Left ventricle myocardium inferior (tissue), 1 donor: ENCODE data around the gene UQCC2. TPM values are rescaled to one million over a fixed set of nuclear protein-coding genes. Genes with fewer than 3 reads are reported as not detected.

Experiments used
- DNase-seq: peaks from one replicate; pipeline ENCODE4 v3.0.0-alpha.2; 2020
- H3K27ac ChIP-seq: fragments of 200-600 bp; replicated peaks from 2 replicates; pipeline ENCODE4 v1.8.0; 2021
- H3K27me3 ChIP-seq: fragments of 200-600 bp; 2 replicates; pipeline ENCODE4 v1.8.0; 2021; ENCODE audit warnings: low read depth
- H3K36me3 ChIP-seq: fragments of 200-600 bp; 2 replicates; pipeline ENCODE4 v1.8.0; 2021
- H3K4me1 ChIP-seq: fragments of 200-600 bp; 2 replicates; pipeline ENCODE4 v1.8.0; 2021
- H3K4me3 ChIP-seq: fragments of 200-600 bp; 2 replicates; pipeline ENCODE4 v1.8.0; 2021; ENCODE audit warnings: mild to moderate bottlenecking, moderate library complexity
- H3K9me3 ChIP-seq: fragments of 200-600 bp; replicated peaks from 2 replicates; pipeline ENCODE4 v1.8.0; 2021
- intact Hi-C: fragments of 100-400 bp; cut with micrococcal nuclease; formaldehyde crosslinking; loops from one replicate; pipeline ENCODE4 v1.11.0; 2022
- total RNA-seq: library from RNA; stranded (reverse); fragmentation: NEBNext Ultra II Directional; extraction: Animal tissue kit (Norgen Biotek cat#: 25700); gene quantifications from one replicate; pipeline ENCODE4 v1.2.1, GENCODE V29; 2021
- TF ChIP-seq, protein P1 (sequence below): fragments of 200-600 bp; IDR thresholded peaks from 2 replicates; pipeline ENCODE4 v1.8.0; 2021; ENCODE audit warnings: antibody characterized with exemption, mild to moderate bottlenecking, borderline replicate concordance
- donor health status: DM: no; HTN: yes; CAD: no; lungs with severe emphysema.

The UQCC2 gene
- total RNA-seq, 1 donor from 2014 or later = 199 TPM

DNA sequence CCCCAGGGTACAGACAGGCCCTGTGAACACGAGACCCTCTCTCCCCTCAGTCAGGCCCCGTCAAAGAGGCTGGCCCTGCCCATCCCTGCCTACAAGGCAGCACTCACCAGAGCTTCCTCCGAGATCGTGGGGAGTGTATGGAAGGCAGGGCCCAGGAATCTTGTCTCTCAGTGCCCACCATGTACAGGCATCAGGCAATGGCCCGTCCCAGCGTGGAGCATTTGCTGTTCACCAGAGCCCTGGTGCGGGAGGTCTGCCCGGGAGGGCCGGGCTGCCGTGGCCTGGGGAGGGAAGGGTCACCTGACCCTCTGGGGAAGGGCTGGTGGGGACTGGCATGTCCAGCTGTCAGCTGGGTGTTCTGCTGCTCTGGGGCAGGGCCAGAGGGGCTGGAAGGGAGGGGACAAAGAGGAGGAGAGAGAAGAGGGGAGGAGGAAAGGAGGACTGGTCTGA, 35.2 kb upstream of the UQCC2 start, which contains the start of gene IP6K3:
Gene IP6K3 (minus strand): TSS at position 255 of the 450 bp plus-strand sequence. CDS start 11,429 bp downstream, outside the sequence.
- Histone ChIP-seq H3K4me3 (peak within 1 kb of the TSS; percentile 72), H3K4me1 (peaks cover 45% of the 10 kb centered on the region), H3K27me3 (no peaks in the 10 kb centered on the region), H3K36me3 (no peaks in the 10 kb centered on the region), H3K27ac (peak within 1 kb of the TSS; percentile 95), H3K9me3 (no peaks in the 10 kb centered on the region)
- DNase-seq = peak; percentile 78
- TF ChIP-seq, protein P1, sequence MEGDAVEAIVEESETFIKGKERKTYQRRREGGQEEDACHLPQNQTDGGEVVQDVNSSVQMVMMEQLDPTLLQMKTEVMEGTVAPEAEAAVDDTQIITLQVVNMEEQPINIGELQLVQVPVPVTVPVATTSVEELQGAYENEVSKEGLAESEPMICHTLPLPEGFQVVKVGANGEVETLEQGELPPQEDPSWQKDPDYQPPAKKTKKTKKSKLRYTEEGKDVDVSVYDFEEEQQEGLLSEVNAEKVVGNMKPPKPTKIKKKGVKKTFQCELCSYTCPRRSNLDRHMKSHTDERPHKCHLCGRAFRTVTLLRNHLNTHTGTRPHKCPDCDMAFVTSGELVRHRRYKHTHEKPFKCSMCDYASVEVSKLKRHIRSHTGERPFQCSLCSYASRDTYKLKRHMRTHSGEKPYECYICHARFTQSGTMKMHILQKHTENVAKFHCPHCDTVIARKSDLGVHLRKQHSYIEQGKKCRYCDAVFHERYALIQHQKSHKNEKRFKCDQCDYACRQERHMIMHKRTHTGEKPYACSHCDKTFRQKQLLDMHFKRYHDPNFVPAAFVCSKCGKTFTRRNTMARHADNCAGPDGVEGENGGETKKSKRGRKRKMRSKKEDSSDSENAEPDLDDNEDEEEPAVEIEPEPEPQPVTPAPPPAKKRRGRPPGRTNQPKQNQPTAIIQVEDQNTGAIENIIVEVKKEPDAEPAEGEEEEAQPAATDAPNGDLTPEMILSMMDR = no peak
- intact Hi-C loops = no loop called here

DNA sequence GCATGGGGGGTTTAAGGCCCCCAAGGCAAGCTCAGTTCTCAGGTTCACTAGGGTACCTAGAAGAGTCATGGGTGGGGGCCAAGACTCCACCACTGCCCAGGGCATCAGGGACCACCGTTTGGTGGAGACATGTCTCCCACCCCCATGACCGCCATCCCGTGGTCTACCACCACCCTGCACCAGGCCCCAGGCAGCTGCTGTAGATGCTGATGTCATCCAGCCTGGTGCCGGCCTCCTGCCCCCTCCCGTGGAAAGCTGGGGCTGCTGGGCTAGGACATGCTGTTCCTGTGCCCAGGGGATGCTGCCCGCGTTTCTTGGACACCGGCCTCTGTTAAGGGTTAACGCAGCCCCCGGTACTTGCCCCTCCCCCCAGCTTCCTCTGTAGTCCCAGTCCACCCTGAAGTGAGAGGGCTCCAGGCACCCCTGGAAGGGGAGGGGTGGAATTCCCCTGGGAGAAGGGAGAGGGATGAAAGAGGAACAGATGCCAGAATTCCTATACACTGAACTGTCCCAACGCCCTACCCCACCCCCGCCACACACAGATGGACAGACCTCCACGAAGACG, 34.6 kb upstream of the UQCC2 start:
- Histone ChIP-seq H3K36me3 (no peaks in the 10 kb centered on the region), H3K27ac (peak overlapping the region; percentile 95), H3K27me3 (no peaks in the 10 kb centered on the region), H3K9me3 (no peaks in the 10 kb centered on the region), H3K4me3 (peak overlapping the region; percentile 72), H3K4me1 (peaks cover 42% of the 10 kb centered on the region)
- peak; percentile 86 for DNase-seq
- intact Hi-C loops = no loop called here
- TF ChIP-seq, protein P1 = no peak

DNA sequence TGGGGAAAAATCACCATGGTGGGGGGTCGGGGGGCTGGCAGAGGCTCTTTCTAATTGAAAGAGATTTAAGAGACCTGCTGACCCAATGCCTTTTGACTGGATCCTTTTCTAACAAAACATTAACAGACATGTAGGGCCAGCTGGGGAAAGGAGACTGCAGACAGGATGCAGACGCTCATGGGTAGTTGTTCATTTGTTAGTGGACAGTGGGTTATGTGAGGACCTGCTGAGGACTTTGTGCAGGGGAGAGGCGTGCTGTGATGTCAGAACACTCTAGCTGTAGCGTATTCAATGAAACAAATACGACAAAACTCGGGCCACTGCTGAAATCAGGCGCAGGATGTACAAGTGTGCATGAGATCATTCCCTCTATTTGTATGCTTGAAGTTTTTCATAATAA, 34.0 kb upstream of the UQCC2 start:
- no peaks in the 10 kb centered on the region for H3K36me3 ChIP-seq
- H3K27me3 ChIP-seq = no peaks in the 10 kb centered on the region
- H3K4me1 ChIP-seq = peaks cover 44% of the 10 kb centered on the region
- H3K4me3 ChIP-seq = peak overlapping the region; percentile 72
- peak overlapping the region; percentile 95 for H3K27ac ChIP-seq
- no peaks in the 10 kb centered on the region for H3K9me3 ChIP-seq
- DNase-seq = no peak
- intact Hi-C loops = no loop called here
- TF ChIP-seq, protein P1 = no peak

DNA sequence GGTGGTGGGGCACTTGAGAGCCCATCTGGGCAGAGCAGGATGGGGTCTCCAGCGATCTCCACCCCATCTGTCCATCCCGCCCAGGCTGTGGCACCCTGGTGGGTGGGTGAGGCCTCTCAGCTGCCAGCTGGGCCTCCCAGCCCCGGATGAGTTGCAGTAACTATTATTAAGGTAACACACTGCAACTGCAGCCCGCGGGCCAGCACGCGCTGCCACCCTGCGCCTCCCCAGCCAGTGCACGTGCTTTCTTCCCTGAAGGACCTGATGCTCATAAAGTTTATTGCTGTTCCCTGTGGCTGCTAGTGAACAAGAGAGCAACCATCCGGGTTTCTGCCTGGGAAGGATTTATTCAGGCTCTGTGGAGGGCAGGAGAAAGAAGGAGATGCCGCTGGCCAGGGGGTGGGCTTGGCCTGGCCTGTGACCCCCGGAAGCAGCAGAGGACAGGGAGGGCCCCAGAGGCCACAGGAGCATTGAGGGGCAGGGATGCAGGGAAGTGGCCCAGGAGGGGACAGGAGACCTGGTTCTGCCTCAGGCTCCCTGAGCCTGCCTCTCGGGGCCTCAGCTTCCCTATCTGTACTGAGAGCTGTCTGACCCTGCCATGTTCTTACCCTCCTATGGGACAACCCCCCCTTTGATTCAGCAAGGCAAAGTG, 33.5 kb upstream of the UQCC2 start:
- peaks cover 50% of the 10 kb centered on the region for H3K4me1 ChIP-seq
- no peaks in the 10 kb centered on the region for H3K9me3 ChIP-seq
- H3K36me3 ChIP-seq = no peaks in the 10 kb centered on the region
- TF ChIP-seq, protein P1 = no peak
- H3K4me3 ChIP-seq = peak overlapping the region; percentile 72
- intact Hi-C loops = no loop called here
- H3K27ac ChIP-seq = peak overlapping the region; percentile 95
- H3K27me3 ChIP-seq = no peaks in the 10 kb centered on the region
- no peak for DNase-seq

DNA sequence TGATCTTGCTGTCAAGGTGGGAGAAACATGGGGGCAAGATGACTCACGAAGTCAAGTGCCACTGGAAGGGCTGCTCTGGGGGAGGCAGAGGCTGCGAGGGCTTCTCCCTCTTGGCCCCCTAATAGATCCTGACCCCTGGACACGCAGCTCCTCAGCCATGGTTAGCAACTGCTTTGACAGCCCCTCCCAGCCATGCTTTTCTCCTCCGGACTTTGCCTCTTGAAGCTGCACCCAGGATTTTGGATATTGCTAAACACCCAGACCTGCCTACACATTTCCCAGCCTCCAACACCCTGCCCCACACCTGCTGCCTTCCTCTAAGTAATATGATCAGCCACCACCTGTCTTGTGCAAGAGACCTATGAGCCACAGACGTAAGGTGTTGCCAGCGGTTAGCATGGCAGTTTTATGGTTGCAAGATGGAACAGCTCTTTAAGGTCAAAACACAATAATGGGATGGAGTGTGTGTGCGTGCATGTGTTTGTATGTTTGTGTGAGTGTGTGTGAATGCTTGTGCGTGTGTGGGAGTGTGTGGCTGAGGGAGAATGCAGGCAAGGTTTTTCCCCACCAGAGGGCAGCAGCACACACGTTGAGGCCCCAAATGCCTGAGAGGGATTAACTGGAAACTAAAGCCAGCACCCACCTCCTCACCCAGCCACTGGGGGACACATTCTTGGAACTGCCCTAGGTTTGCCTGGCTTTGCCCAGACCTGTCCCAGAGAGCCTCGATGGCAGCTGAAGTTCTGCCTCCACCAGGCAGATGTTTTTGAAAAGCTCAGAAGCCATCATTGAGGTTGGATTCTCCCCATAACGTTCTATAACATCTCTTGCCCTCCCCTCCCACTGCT, 32.7 kb upstream of the UQCC2 start:
- H3K4me3 ChIP-seq = peak overlapping the region; percentile 72
- H3K27me3 ChIP-seq = no peaks in the 10 kb centered on the region
- peaks cover 58% of the 10 kb centered on the region for H3K4me1 ChIP-seq
- TF ChIP-seq, protein P1 = peak; percentile 86
- no peaks in the 10 kb centered on the region for H3K36me3 ChIP-seq
- peak; percentile 68 for DNase-seq
- no peaks in the 10 kb centered on the region for H3K9me3 ChIP-seq
- intact Hi-C loops = no loop called here
- H3K27ac ChIP-seq = peak overlapping the region; percentile 95
